Dedifferentiated amniotic fluid mesenchymal stem cell (primary cell): ENCODE data around the gene NANOGP8.

Experiments
- DNase-seq: peaks from one replicate; pipeline ENCODE4 v3.0.0-alpha.2; 2016; ENCODE audit errors: extremely low spot score

NANOGP8 gene

DNA sequence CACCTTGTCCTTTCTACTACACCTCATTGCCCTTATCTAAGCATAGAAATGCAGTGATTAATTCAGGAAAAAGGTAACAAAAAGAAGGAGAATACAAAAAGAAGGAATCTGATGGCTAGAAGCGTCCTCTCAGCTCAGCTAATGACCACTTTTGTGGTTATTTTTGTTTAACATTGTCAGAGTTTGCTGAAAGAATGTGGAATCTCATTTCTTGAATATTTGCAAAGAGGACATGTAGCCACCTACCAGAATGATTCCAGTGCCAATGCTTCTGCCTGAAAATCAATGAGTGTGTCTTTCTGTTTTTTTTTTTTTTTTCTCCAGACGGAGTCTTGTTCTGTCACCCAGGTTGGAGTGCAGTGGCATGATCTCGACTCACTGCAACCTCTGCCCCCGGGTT is 24.5 kb downstream of the NANOGP8 start:
- no peak for DNase-seq

- no peak for DNase-seq
Observed at GRCh38 chr15:35058534-35059054, 26.5 kb downstream of the NANOGP8 start.

DNA sequence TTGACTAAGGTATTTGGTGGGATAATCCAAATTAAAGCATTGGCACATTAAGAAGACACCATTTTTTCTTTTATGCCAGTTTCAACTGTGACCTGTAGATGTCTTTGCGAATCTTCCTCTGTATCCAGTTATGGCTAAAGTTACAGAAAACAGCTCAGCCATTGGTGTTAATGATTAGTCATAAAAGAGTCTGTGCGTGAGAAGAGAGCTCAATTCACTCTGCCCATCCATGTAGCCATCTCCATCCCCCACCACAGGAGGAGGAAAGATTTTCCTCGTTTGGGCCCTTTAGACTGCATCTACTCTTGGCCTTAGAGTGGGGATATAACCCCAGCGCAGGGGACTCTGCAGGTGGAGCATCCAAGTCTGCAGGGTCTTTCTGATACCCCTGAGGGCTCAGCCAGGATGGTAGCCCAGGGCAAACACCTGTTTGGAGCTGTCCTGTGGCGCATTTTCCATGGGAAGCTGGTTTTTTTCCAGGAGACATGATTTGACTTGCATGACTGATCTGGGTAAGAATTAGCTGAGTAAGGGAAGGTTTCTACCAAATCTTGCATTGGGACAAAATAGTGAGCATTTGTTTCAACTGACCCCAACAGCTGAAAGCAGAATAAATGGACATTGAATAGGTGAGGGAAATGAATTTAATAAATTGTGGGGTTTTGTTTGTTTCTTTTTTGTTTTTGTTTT is 29.5 kb downstream of the NANOGP8 start:
- DNase-seq: no peak

GRCh38 chr15:35054380-35054779 is 30.7 kb downstream of the NANOGP8 start:
- no peak for DNase-seq

- DNase-seq: no peak
Observed at GRCh38 chr15:35047996-35048395, 37.1 kb downstream of the NANOGP8 start.

- DNase-seq: no peak
Observed at GRCh38 chr15:35047528-35047927, 37.6 kb downstream of the NANOGP8 start.

DNA sequence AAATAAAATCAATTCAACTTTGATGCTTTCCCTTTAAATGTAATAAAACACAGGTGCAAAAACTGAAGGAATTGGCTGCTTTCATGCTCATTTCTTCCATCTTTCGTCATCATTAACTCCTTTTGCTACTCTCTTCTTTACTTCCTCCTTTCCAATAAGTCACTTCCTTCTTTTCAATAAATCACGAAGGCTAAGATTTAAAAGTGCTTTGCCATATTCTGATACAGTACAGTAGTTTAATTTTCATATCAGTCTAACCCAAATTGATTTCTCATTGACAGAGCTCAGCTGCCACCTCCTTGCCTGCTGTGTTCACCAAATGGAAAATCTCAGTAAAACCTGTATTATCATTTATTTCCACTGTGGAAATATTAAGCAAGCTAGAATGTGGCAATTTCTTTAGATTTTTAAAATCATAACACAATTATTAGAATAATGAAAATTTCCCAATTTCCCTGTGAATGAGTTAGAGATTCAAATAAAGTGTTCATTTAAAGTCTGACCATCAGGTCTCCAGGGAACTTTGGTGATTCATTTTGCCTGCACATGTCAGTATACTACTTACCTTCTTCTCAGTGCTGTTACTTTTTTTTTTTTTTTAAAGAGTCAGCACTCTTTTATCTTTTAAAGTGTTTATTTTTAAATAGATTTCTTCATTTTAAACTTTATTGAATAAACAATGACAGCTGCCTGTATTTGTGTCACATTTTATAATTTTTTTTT is 41.6 kb downstream of the NANOGP8 start:
- DNase-seq: no peak

DNA sequence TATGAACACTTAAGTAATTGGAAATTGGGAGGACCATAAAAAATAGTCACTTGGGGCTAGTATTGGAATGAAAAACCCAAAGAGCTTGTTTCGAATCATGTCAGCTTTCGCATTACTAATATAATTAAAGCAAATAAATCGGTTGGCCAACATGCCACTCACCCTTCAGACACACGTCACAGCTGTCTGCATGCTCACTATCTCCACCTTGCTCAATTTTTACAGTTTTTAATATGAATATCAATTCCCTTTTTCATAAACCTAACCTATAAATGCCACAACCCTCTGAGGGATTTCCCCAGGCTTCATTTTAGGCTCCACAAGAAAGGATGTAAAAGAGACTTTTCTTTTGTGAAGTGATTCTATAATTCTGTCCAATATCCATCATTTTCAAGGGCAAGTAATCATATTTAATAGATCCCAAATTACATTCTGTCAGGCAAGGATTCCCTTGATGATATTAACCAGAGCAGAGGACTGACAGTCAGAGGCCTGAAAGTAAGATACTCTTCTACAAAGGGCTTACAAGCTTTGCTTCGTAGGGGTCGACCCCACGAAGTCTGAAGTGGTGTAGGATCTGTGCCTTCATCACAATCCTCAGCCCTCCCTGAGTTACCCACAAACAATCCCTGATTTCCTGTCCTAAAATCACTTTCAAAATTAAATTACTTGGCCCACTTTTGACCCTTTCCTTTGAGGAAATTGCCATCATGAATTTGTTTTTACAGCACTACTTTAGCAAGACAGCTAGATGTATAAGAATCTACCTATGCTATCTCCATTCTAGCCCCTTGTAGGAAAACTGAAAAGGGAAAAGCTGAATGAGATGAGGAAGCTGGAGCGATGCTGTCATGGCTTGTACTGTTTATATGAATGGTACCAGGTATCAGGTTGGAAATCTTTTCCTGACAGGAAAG is 44.5 kb downstream of the NANOGP8 start:
- no peak for DNase-seq

GRCh38 chr15:35038626-35039451 is 46.3 kb downstream of the NANOGP8 start:
- peak; percentile 48 for DNase-seq
